HepG2 (cell line): Measurements from ENCODE around the gene TMEM185B. TPM values are rescaled to one million over a fixed set of nuclear protein-coding genes. Genes with fewer than 3 reads are reported as not detected.

Experiments
- ATAC-seq: fragments of 200-7000 bp; cut with Tn5 transposase; 3 replicates; pipeline ENCODE4 v1.9.1; 2020; ENCODE audit warnings: mild to moderate bottlenecking, moderate library complexity
- BruUV-seq: library from RNA; stranded (reverse); fragments of 400-500 nt; replicated peaks from 2 replicates; lab custom pipeline; 2021; lab: Mats Ljungman, UMichigan
- CTCF ChIA-PET: fragments of 300-600 bp; formaldehyde crosslinking; extraction: SDS; loops from one replicate; lab custom pipeline; 2021; ENCODE audit warnings: low total read pairs, inconsistent platforms, low intra/inter-chr PET ratio; lab: Yijun Ruan, JAX
- POLR2A ChIA-PET: fragments of 350-600 bp; sonication (Branson Sonifier 250); formaldehyde crosslinking; loops from one replicate; lab custom pipeline; 2020; ENCODE audit warnings: antibody characterized with exemption, inconsistent platforms; lab: Yijun Ruan, JAX
- DNase-seq: peaks from one replicate; pipeline ENCODE4 v3.0.0-alpha.2; 2015; ENCODE audit warnings: low spot score
- FAIRE-seq: peaks from 3 replicates; lab custom pipeline; 2011; peaks lifted over from hg19 to GRCh38; lab: Jason Lieb, UNC
- H2AFZ ChIP-seq: one replicate; pipeline ENCODE4 v1.6.1; 2011; ENCODE audit warnings: low read length, inconsistent platforms
- H3K27ac ChIP-seq: fragments of 300-600 bp; 3 replicates; pipeline ENCODE4 v1.8.0; 2011; ENCODE audit warnings: mixed run types, mild to moderate bottlenecking, mixed read lengths, low read length, inconsistent platforms; ENCODE audit not compliant: insufficient read depth; ENCODE audit errors: extremely low read length
- H3K27me3 ChIP-seq, 2 experiments: fragments of 200-600 bp in 1 of 2; 2 replicates in 1 of 2; 3 replicates in 1 of 2; pipeline versions ENCODE4 v1.6.0 to v1.8.0; 2011; ENCODE audit warnings: low read length in 2 of 2, mild to moderate bottlenecking in 2 of 2, moderate library complexity in 2 of 2, inconsistent platforms in 1 of 2; ENCODE audit not compliant: insufficient read depth in 2 of 2, control insufficient read depth in 1 of 2
- H3K36me3 ChIP-seq, 2 experiments: fragments of 200-600 bp in 1 of 2; replicated peaks in 1 of 2; 2 replicates in 1 of 2; 3 replicates in 1 of 2; pipeline versions ENCODE4 v1.5.1 to v1.8.0; 2011; ENCODE audit warnings: low read length in 2 of 2, inconsistent platforms in 1 of 2; ENCODE audit not compliant: insufficient read depth in 2 of 2, control insufficient read depth in 1 of 2
- H3K4me1 ChIP-seq: 2 replicates; pipeline ENCODE4 v1.5.1; 2012; ENCODE audit warnings: low read length, inconsistent platforms; ENCODE audit not compliant: insufficient read depth
- H3K4me2 ChIP-seq: 2 replicates; pipeline ENCODE4 v1.6.0; 2011; ENCODE audit warnings: low read depth, low read length, inconsistent platforms
- H3K4me3 ChIP-seq, 3 experiments: fragments of 200-600 bp in 1 of 3; sonication (generic), shearing (Covaris generic) in 1 of 3; replicated peaks in 1 of 3; 2 replicates each; pipeline ENCODE4 v1.5.1; 2011 to 2016; ENCODE audit warnings: low read length in 3 of 3, inconsistent platforms in 2 of 3, low read depth in 2 of 3, mild to moderate bottlenecking in 2 of 3, control low read depth in 1 of 3, mixed read lengths in 1 of 3; ENCODE audit not compliant: insufficient read depth in 1 of 3
- H3K79me2 ChIP-seq: one replicate; pipeline ENCODE4 v1.6.1; 2011; ENCODE audit warnings: low read length, inconsistent platforms; ENCODE audit not compliant: insufficient read depth
- H3K9ac ChIP-seq: 2 replicates; pipeline ENCODE4 v1.6.0; 2011; ENCODE audit warnings: mild to moderate bottlenecking, low read depth, low read length, inconsistent platforms; ENCODE audit not compliant: insufficient read depth
- H3K9me3 ChIP-seq: 2 replicates; pipeline ENCODE4 v1.5.1; 2012; ENCODE audit warnings: mild to moderate bottlenecking, low read length
- H4K20me1 ChIP-seq: 2 replicates; pipeline ENCODE4 v1.6.0; 2011; ENCODE audit warnings: inconsistent platforms, mild to moderate bottlenecking, low read length, moderate library complexity; ENCODE audit not compliant: insufficient read depth
- BHLHE40 ChIP-seq: IDR thresholded peaks from 2 replicates; pipeline ENCODE4 v1.6.1; 2011; ENCODE audit warnings: low read length, improper control_type of control experiment
- CBX2 ChIP-seq, 2 experiments: fragments of 200-600 bp in 1 of 2; sonication (generic); formaldehyde crosslinking in 1 of 2; IDR thresholded peaks; 2 replicates each; pipeline versions ENCODE4 v1.7.0 to v1.8.1; 2018 to 2022; ENCODE audit warnings: low read depth in 2 of 2, low read length in 1 of 2, mild to moderate bottlenecking in 1 of 2, missing genetic modification reagents in 1 of 2
- NR0B2 ChIP-seq: sonication (generic); formaldehyde crosslinking; IDR thresholded peaks from 2 replicates; pipeline ENCODE4 v1.4.0; 2020; ENCODE audit warnings: mild to moderate bottlenecking, missing genetic modification reagents
- UBTF ChIP-seq: sonication (generic); formaldehyde crosslinking; IDR thresholded peaks from 2 replicates; pipeline ENCODE4 v1.4.0; 2020; ENCODE audit warnings: mild to moderate bottlenecking, missing genetic modification reagents
- YY1 ChIP-seq: IDR thresholded peaks from 2 replicates; pipeline ENCODE4 v1.6.1; 2011; ENCODE audit warnings: low read length, low read depth, moderate library complexity, mild to moderate bottlenecking; ENCODE audit not compliant: insufficient read depth, insufficient replicate concordance
- ZC3H13 ChIP-seq: sonication (generic); formaldehyde crosslinking; IDR thresholded peaks from 2 replicates; pipeline ENCODE4 v1.8.1; 2023; ENCODE audit warnings: mild to moderate bottlenecking, missing genetic modification reagents, moderate library complexity
- ZFP36L1 ChIP-seq: sonication (generic); formaldehyde crosslinking; IDR thresholded peaks from 2 replicates; pipeline ENCODE4 v1.8.0; 2022; ENCODE audit warnings: mild to moderate bottlenecking, missing genetic modification reagents, moderate library complexity
- ZNF788 ChIP-seq: sonication (generic); formaldehyde crosslinking; IDR thresholded peaks from 2 replicates; pipeline ENCODE4 v1.5.0; 2020; ENCODE audit warnings: mild to moderate bottlenecking, missing genetic modification reagents, borderline replicate concordance
- WGBS: methylation state at CpG from one replicate; pipeline ENCODE4 v1.1.6; 2017; ENCODE audit warnings: low lambda C conversion rate; 5-methylcytosine and 5-hydroxymethylcytosine counted together
- in situ Hi-C: cut with HindIII; loops from 2 replicates; pipeline ENCODE4 v1.10.0; 2017; ENCODE audit warnings: low pct_unique_long_range_greater_than_20kb; ENCODE audit not compliant: extremely low pct_ligation_motif_present
- intact Hi-C: fragments of 100-400 bp; cut with micrococcal nuclease; formaldehyde crosslinking; loops from one replicate; pipeline ENCODE4 v1.10.0; 2022; ENCODE audit not compliant: unreplicated experiment
- polyA plus RNA-seq, 8 experiments: library from polyadenylated mRNA; depleted of rRNA in 3 of 8; stranded (reverse) in 7 of 8; unstranded in 1 of 8; fragments of >200 nt; fragmentation: Illumina TruSeq in 4 of 8; extraction: Trizol in 4 of 8; gene quantifications; 2 replicates each; pipeline versions ENCODE4 v1.2.1 to v1.2.3, GENCODE V29; 2011 to 2016; ENCODE audit warnings: low read depth in 4 of 8, missing spikeins in 1 of 8, mixed read lengths in 1 of 8; ENCODE audit not compliant: insufficient read depth in 1 of 8
- total RNA-seq, 5 experiments: library from RNA; depleted of rRNA; stranded (reverse); fragments of >200 nt; fragmentation: Illumina TruSeq; extraction: Trizol; gene quantifications; 2 replicates each; pipeline ENCODE4 v1.2.3, GENCODE V29; 2016; ENCODE audit warnings: low read depth in 1 of 5

Gene TMEM185B
- total and polyA plus RNA-seq, 2 of the 13 experiments (the other 11 are each of a cell fraction or from before 2014, with no cell fraction given), result 5.6 to 7.0 TPM

- TF ChIP-seq ZNF788 (CRISPR knock-in tag), result no peak
- TF ChIP-seq YY1, result no peak
- no peak for TF ChIP-seq NR0B2 (CRISPR knock-in tag)
- no peak for TF ChIP-seq BHLHE40
- TF ChIP-seq ZFP36L1 (CRISPR knock-in tag), result no peak
- no peak for TF ChIP-seq UBTF
- TF ChIP-seq, all 625 proteins: peak for 0
Observed at GRCh38 chr2:120220756-120221155, 2.4 kb downstream of the TMEM185B start (continued).

- no peak for FAIRE-seq
- in situ Hi-C loops, result no loop called here
- no TSS peak for BruUV-seq
Observed at GRCh38 chr2:120219766-120220165, 3.4 kb downstream of the TMEM185B start.

More at GRCh38 chr2:120219766-120220165, 3.4 kb downstream of the TMEM185B start:
- H3K36me3 ChIP-seq, result no peaks in the 10 kb centered on the region
- no peak overlapping the region for H3K4me3 ChIP-seq
- no peaks in the 10 kb centered on the region for H3K79me2 ChIP-seq
- DNase-seq, result no peak
- 0 out of 2 replicates have a peak, but pooled peaks have one; percentile 5 for TF ChIP-seq ZC3H13 (CRISPR knock-in tag)
- no peak for TF ChIP-seq CBX2 (IDR thresholded peaks at IDR 0.05; ENCODE audit: low read depth, low read length)
- no peak for TF ChIP-seq CBX2 (CRISPR knock-in tag; IDR thresholded peaks at IDR 0.05; ENCODE audit: low read depth)
- peaks cover 9 to 12% of the 10 kb centered on the region in 2 experiments; a peak in 4 of 5 replicates for H3K27me3 ChIP-seq
- intact Hi-C loops, result loop anchor here (2.0 kb wide), 1 partner anchor 13 kb away; no protein-coding TSS in a partner anchor
- H4K20me1 ChIP-seq, result no peaks in the 10 kb centered on the region
- no peak overlapping the region for H3K9ac ChIP-seq
- POLR2A ChIA-PET, result no interaction called here
- H3K9me3 ChIP-seq, result no peaks in the 10 kb centered on the region
- H3K4me1 ChIP-seq, result peaks cover 27% of the 10 kb centered on the region
- H2AFZ ChIP-seq, result no peak overlapping the region
- H3K4me2 ChIP-seq, result no peak overlapping the region
- no peak overlapping the region for H3K27ac ChIP-seq
- CTCF ChIA-PET, result no interaction called here
- ATAC-seq, result no peak
- WGBS, result 88% methylated on average over 5 of the region's 5 CpGs
